ENCODE measurements around the gene KLHL10. TPM values are rescaled to one million over a fixed set of nuclear protein-coding genes. Genes with fewer than 3 reads are reported as not detected.

KLHL10 gene
- total and polyA plus RNA-seq, 2 experiments from 2014 or later: 0.43 TPM; not detected in 1

DNA sequence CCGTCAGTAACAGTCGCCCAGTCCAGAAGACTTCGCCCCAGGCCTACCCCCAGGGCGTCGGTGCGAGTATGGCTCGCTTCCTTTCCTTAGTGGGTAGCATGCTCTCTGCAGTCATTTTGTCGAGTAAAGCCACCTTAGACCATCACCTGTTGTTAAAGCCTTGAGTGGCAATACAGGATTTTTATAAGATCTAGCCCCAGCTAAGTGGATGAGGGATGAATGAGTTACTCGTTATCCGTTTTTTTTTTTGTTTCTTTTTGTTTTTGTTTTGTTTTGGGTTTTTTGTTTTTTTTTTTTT, 27.9 kb downstream of the KLHL10 start:
- peaks cover 9% of the 10 kb centered on the region for H3K4me1 ChIP-seq (ENCODE audit: insufficient read depth)
- 14% methylated on average over 10 of the region's 10 CpGs for WGBS (ENCODE audit: low lambda C conversion rate, missing lambda C conversion rate)
- DNase-seq (ENCODE audit: low spot score): no peak
- H3K27me3 ChIP-seq: no peaks in the 10 kb centered on the region
- peaks cover 42% of the 10 kb centered on the region for H3K79me2 ChIP-seq
- TF ChIP-seq EZH2phosphoT487 (IDR thresholded peaks at IDR 0.05; ENCODE audit: low read depth, severe bottlenecking, unreplicated experiment) (no peak), EZH2 (IDR thresholded peaks at IDR 0.05; ENCODE audit: borderline replicate concordance) (no peak)
- TF ChIP-seq, protein P1, sequence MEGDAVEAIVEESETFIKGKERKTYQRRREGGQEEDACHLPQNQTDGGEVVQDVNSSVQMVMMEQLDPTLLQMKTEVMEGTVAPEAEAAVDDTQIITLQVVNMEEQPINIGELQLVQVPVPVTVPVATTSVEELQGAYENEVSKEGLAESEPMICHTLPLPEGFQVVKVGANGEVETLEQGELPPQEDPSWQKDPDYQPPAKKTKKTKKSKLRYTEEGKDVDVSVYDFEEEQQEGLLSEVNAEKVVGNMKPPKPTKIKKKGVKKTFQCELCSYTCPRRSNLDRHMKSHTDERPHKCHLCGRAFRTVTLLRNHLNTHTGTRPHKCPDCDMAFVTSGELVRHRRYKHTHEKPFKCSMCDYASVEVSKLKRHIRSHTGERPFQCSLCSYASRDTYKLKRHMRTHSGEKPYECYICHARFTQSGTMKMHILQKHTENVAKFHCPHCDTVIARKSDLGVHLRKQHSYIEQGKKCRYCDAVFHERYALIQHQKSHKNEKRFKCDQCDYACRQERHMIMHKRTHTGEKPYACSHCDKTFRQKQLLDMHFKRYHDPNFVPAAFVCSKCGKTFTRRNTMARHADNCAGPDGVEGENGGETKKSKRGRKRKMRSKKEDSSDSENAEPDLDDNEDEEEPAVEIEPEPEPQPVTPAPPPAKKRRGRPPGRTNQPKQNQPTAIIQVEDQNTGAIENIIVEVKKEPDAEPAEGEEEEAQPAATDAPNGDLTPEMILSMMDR (IDR thresholded peaks at IDR 0.05; ENCODE audit: poor library complexity): no peak
- H4K20me1 ChIP-seq (ENCODE audit: insufficient read depth, poor library complexity, severe bottlenecking): peaks cover 37% of the 10 kb centered on the region
- no peak overlapping the region for H3K4me3 ChIP-seq
- H3K9me3 ChIP-seq (ENCODE audit: low read depth): no peaks in the 10 kb centered on the region
- peak overlapping the region; percentile 39 for H2AFZ ChIP-seq
- no peaks in the 10 kb centered on the region for H3K9me2 ChIP-seq (replicated peaks; ENCODE audit: insufficient read depth)
- peak overlapping the region; percentile 36 for H3K27ac ChIP-seq
- no peaks in the 10 kb centered on the region for H3K36me3 ChIP-seq (replicated peaks; ENCODE audit: insufficient read depth, low read depth)
- H3K4me2 ChIP-seq: peak overlapping the region; percentile 71

DNA sequence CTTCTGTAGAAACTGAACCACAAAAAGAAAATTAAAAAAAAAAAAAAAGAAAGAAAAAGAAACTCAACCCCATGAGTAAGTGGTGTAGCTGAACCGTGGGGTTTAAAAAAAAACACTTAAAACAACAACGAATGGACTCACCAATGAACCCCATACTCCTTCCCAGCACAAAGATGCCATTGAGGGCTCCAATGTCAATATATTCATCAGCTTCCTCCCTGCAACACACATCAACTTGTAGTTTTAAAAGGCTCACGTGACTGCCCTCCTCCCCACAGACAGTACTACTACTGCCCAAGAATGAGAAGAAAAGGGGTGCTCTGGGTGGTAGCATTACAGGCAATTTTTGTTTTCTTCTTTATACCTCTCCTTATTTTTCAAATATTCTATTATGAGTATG, 30.9 kb downstream of the KLHL10 start:
- no peak for DNase-seq (ENCODE audit: low spot score)
- no peak overlapping the region for H3K27ac ChIP-seq

DNA sequence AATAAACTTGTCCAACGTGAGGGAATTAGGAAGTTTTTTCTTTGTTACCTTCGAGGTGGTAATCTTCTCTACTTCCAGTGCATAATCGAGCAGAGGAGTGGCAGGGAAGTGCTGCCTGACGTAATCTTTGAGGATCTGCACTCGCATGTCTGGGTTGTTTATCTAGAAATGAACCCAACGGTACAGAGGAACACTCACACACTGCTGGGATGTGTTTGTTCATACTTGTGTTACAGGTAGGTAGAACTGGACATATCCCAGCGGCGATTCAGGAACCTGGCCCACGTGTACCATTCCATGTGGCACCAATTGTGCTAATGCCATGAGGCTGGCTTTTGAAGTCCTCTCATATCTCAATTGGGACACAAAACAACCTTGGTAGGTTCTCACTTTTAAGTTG, 31.8 kb downstream of the KLHL10 start:
- no peaks in the 10 kb centered on the region for H3K4me1 ChIP-seq (ENCODE audit: insufficient read depth)
- no peak overlapping the region for H2AFZ ChIP-seq
- H3K4me2 ChIP-seq: no peak overlapping the region
- no peak for DNase-seq (ENCODE audit: low spot score)
- H4K20me1 ChIP-seq (ENCODE audit: insufficient read depth, poor library complexity, severe bottlenecking): peaks cover under 1% of the 10 kb centered on the region
- no peak overlapping the region for H3K4me3 ChIP-seq
- H3K79me2 ChIP-seq: peaks cover 3% of the 10 kb centered on the region
- H3K9me3 ChIP-seq (ENCODE audit: low read depth): no peaks in the 10 kb centered on the region
- WGBS (ENCODE audit: low lambda C conversion rate, missing lambda C conversion rate): 69% methylated on average over 9 of the region's 9 CpGs
- H3K27ac ChIP-seq: peak overlapping the region; percentile 42
- H3K27me3 ChIP-seq: no peaks in the 10 kb centered on the region
- H3K36me3 ChIP-seq (replicated peaks; ENCODE audit: insufficient read depth, low read depth): no peaks in the 10 kb centered on the region
- no peaks in the 10 kb centered on the region for H3K9me2 ChIP-seq (replicated peaks; ENCODE audit: insufficient read depth)
- no peak for TF ChIP-seq EZH2phosphoT487 (IDR thresholded peaks at IDR 0.05; ENCODE audit: low read depth, severe bottlenecking, unreplicated experiment)
- no peak for TF ChIP-seq EZH2 (IDR thresholded peaks at IDR 0.05; ENCODE audit: borderline replicate concordance)
- TF ChIP-seq, protein P1 (IDR thresholded peaks at IDR 0.05; ENCODE audit: poor library complexity): no peak

More for the DNA sequence above, 30.9 kb downstream of the KLHL10 start:
- no peaks in the 10 kb centered on the region for H3K9me2 ChIP-seq (replicated peaks; ENCODE audit: insufficient read depth)
- WGBS (ENCODE audit: low lambda C conversion rate, missing lambda C conversion rate): 86% methylated on average over 3 of the region's 3 CpGs
- H2AFZ ChIP-seq: no peak overlapping the region
- peaks cover 11% of the 10 kb centered on the region for H3K79me2 ChIP-seq
- no peak overlapping the region for H3K4me3 ChIP-seq
- no peaks in the 10 kb centered on the region for H3K36me3 ChIP-seq (replicated peaks; ENCODE audit: insufficient read depth, low read depth)
- H4K20me1 ChIP-seq (ENCODE audit: insufficient read depth, poor library complexity, severe bottlenecking): peaks cover 8% of the 10 kb centered on the region
- H3K4me1 ChIP-seq (ENCODE audit: insufficient read depth): peaks cover 5% of the 10 kb centered on the region
- H3K27me3 ChIP-seq: no peaks in the 10 kb centered on the region
- no peak overlapping the region for H3K4me2 ChIP-seq
- H3K9me3 ChIP-seq (ENCODE audit: low read depth): no peaks in the 10 kb centered on the region
- TF ChIP-seq, protein P1 (IDR thresholded peaks at IDR 0.05; ENCODE audit: poor library complexity): no peak
- no peak for TF ChIP-seq EZH2 (IDR thresholded peaks at IDR 0.05; ENCODE audit: borderline replicate concordance)
- TF ChIP-seq EZH2phosphoT487 (IDR thresholded peaks at IDR 0.05; ENCODE audit: low read depth, severe bottlenecking, unreplicated experiment): no peak

DNA sequence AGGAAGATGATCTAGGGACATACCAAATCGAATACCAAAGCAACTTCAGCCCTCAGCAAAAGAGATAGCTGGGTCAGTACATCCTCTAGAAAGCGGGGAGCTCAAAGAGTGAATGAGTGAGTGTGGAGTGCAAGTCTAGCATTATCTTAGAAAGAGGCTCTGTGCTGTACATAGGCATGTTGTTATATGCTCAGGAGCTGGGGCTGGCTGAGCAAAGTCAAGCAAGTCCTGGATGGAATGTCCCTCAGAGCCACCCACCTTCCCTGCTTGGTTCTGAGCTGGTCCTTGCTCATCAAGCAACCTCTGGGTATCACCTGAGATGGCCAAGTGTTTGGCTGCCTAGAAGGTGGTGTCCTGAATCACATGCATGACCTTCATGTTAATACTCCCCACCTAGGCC, 32.5 kb downstream of the KLHL10 start:
- WGBS (ENCODE audit: low lambda C conversion rate, missing lambda C conversion rate): 98% methylated on average over 2 of the region's 2 CpGs
- Histone ChIP-seq H3K9me3 (ENCODE audit: low read depth) (no peaks in the 10 kb centered on the region), H3K79me2 (no peaks in the 10 kb centered on the region), H3K4me3 (no peak overlapping the region), H3K4me1 (ENCODE audit: insufficient read depth) (no peaks in the 10 kb centered on the region), H4K20me1 (ENCODE audit: insufficient read depth, poor library complexity, severe bottlenecking) (no peaks in the 10 kb centered on the region), H3K9me2 (replicated peaks; ENCODE audit: insufficient read depth) (no peaks in the 10 kb centered on the region), H2AFZ (no peak overlapping the region), H3K36me3 (replicated peaks; ENCODE audit: insufficient read depth, low read depth) (no peaks in the 10 kb centered on the region), H3K27me3 (no peaks in the 10 kb centered on the region), H3K4me2 (no peak overlapping the region), H3K27ac (peak overlapping the region; percentile 42)
- TF ChIP-seq EZH2phosphoT487 (IDR thresholded peaks at IDR 0.05; ENCODE audit: low read depth, severe bottlenecking, unreplicated experiment) (no peak), EZH2 (IDR thresholded peaks at IDR 0.05; ENCODE audit: borderline replicate concordance) (no peak)
- TF ChIP-seq, protein P1 (IDR thresholded peaks at IDR 0.05; ENCODE audit: poor library complexity): no peak
- DNase-seq (ENCODE audit: low spot score): no peak
